Epithelial cell of esophagus (primary cell): Measurements from ENCODE around the gene PSMC3IP.

Experiments used
- DNase-seq: peaks from one replicate; pipeline ENCODE4 v3.0.0; 2010; ENCODE audit warnings: low read depth
- H3K4me3 ChIP-seq: 2 replicates; pipeline ENCODE4 v1.5.1; 2011; ENCODE audit warnings: mild to moderate bottlenecking, low read length, control low read depth
- CTCF ChIP-seq: IDR thresholded peaks from 2 replicates; pipeline ENCODE4 v1.5.1; 2011; ENCODE audit warnings: low read depth, mild to moderate bottlenecking, low read length, control low read depth, inconsistent platforms; ENCODE audit not compliant: insufficient read depth; ENCODE audit errors: missing control alignments

The PSMC3IP gene

GRCh38 chr17:42613699-42614295, 36.3 kb upstream of the PSMC3IP start:
- no peak for TF ChIP-seq CTCF
- H3K4me3 ChIP-seq = no peak overlapping the region
- DNase-seq = no peak

- no peak overlapping the region for H3K4me3 ChIP-seq
- no peak for TF ChIP-seq CTCF
- DNase-seq = no peak
Measured at GRCh38 chr17:42612013-42612412, 34.5 kb upstream of the PSMC3IP start.

GRCh38 chr17:42609814-42610801, 32.6 kb upstream of the PSMC3IP start:
- peak; percentile 26 for DNase-seq
- H3K4me3 ChIP-seq = peak overlapping the region; percentile 81

- TF ChIP-seq CTCF = peak; percentile 54
- H3K4me3 ChIP-seq = peak within 1 kb of the TSS; percentile 99
- peak; percentile 99 for DNase-seq
Measured at GRCh38 chr17:42609182-42609813, 31.8 kb upstream of the PSMC3IP start, which contains the start of the genes RETREG3 and TUBG1. Gene RETREG3, minus strand, starts transcription at chr17:42609374. Its CDS starts 50 bp downstream, at chr17:42609324. Gene TUBG1, plus strand, starts transcription at chr17:42609683. Its CDS starts 55 bp downstream, at chr17:42609738.

GRCh38 chr17:42608305-42609181, 31.0 kb upstream of the PSMC3IP start:
- peak overlapping the region; percentile 99 for H3K4me3 ChIP-seq
- DNase-seq = peak; percentile 11
- TF ChIP-seq CTCF = no peak

- no peak for DNase-seq
- peak overlapping the region; percentile 99 for H3K4me3 ChIP-seq
- TF ChIP-seq CTCF = no peak
Measured at GRCh38 chr17:42607769-42608168, 30.2 kb upstream of the PSMC3IP start.
